HG03280 (cell line): Measurements from ENCODE around the gene RSF1.
A peak's percentile ranks its signal among the peaks of the same experiment; 100 is the strongest.

Experiments used
- ATAC-seq: cut with Tn5 transposase; IDR thresholded peaks from one replicate; pipeline ENCODE4 v1.9.1; 2021; ENCODE audit warnings: mild to moderate bottlenecking, moderate library complexity; ENCODE audit not compliant: unreplicated experiment

The RSF1 gene

GRCh38 chr11:77695417-77695816, 125.1 kb downstream of the RSF1 start:
- no peak for ATAC-seq

GRCh38 chr11:77690649-77691048, 129.9 kb downstream of the RSF1 start:
- ATAC-seq, result no peak

- ATAC-seq, result no peak
These were observed 133.4 kb downstream of the RSF1 start for GRCh38 chr11:77687088-77687487.

GRCh38 chr11:77677138-77677537, 143.4 kb downstream of the RSF1 start:
- no peak for ATAC-seq

- ATAC-seq, result no peak
These were observed 148.3 kb downstream of the RSF1 start for GRCh38 chr11:77672264-77672663.

- no peak for ATAC-seq
These were observed 150.5 kb downstream of the RSF1 start for GRCh38 chr11:77669848-77670511.

- no peak for ATAC-seq
These were observed 151.8 kb downstream of the RSF1 start for GRCh38 chr11:77668760-77669159.

GRCh38 chr11:77665240-77665965, 155.1 kb downstream of the RSF1 start:
- ATAC-seq, result no peak

GRCh38 chr11:77661670-77662069, 158.9 kb downstream of the RSF1 start:
- ATAC-seq, result no peak

- ATAC-seq, result no peak
These were observed 159.6 kb downstream of the RSF1 start for GRCh38 chr11:77660947-77661346.

GRCh38 chr11:77658213-77659013, 162.1 kb downstream of the RSF1 start:
- no peak for ATAC-seq

GRCh38 chr11:77656362-77656761, 164.2 kb downstream of the RSF1 start:
- no peak for ATAC-seq

GRCh38 chr11:77654770-77655434, 165.6 kb downstream of the RSF1 start:
- no peak for ATAC-seq

- no peak for ATAC-seq
These were observed 170.4 kb downstream of the RSF1 start for GRCh38 chr11:77650123-77650522.

- no peak for ATAC-seq
These were observed 172.7 kb downstream of the RSF1 start for GRCh38 chr11:77647654-77648305.

GRCh38 chr11:77644887-77645286, 175.6 kb downstream of the RSF1 start:
- ATAC-seq, result no peak

- no peak for ATAC-seq
These were observed 178.3 kb downstream of the RSF1 start for GRCh38 chr11:77642228-77642627.

- peak; percentile 97 for ATAC-seq
These were observed 183.0 kb downstream of the RSF1 start, which contains the start of gene CLNS1A for GRCh38 chr11:77637345-77638165. CLNS1A (minus strand) TSS chr11:77637794; CDS start chr11:77637714, 80 bp downstream.

GRCh38 chr11:77636731-77637344, 183.7 kb downstream of the RSF1 start:
- no peak for ATAC-seq
